GM20000 (cell line): ENCODE data around the gene AP2A1.

Experiments
- DNase-seq: peaks from one replicate; pipeline ENCODE4 v3.0.0; 2012; ENCODE audit warnings: low spot score
- TF ChIP-seq, protein P1 (sequence below): IDR thresholded peaks from 2 replicates; pipeline ENCODE4 v1.5.1; 2012; ENCODE audit warnings: mild to moderate bottlenecking, control low read depth; ENCODE audit errors: extremely low read depth, missing control alignments

AP2A1 gene

DNA sequence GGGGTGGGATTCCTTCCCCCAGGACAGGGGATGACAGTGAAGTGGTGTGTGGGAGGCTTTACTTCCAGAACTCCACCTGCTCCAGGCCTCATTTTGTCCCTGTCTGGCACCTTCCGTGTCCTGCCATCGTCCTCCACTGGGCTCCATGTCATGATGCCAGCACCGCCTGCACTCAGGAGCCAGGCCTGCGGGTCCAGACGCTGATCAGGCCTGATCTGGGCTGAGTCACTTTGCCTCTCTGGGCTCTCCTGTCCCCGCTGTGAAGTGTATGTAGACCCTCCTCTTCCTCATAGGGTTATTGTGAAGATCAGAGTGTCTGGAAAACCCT, 36.7 kb downstream of the AP2A1 start:
- TF ChIP-seq, protein P1, sequence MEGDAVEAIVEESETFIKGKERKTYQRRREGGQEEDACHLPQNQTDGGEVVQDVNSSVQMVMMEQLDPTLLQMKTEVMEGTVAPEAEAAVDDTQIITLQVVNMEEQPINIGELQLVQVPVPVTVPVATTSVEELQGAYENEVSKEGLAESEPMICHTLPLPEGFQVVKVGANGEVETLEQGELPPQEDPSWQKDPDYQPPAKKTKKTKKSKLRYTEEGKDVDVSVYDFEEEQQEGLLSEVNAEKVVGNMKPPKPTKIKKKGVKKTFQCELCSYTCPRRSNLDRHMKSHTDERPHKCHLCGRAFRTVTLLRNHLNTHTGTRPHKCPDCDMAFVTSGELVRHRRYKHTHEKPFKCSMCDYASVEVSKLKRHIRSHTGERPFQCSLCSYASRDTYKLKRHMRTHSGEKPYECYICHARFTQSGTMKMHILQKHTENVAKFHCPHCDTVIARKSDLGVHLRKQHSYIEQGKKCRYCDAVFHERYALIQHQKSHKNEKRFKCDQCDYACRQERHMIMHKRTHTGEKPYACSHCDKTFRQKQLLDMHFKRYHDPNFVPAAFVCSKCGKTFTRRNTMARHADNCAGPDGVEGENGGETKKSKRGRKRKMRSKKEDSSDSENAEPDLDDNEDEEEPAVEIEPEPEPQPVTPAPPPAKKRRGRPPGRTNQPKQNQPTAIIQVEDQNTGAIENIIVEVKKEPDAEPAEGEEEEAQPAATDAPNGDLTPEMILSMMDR, result no peak
- no peak for DNase-seq

DNA sequence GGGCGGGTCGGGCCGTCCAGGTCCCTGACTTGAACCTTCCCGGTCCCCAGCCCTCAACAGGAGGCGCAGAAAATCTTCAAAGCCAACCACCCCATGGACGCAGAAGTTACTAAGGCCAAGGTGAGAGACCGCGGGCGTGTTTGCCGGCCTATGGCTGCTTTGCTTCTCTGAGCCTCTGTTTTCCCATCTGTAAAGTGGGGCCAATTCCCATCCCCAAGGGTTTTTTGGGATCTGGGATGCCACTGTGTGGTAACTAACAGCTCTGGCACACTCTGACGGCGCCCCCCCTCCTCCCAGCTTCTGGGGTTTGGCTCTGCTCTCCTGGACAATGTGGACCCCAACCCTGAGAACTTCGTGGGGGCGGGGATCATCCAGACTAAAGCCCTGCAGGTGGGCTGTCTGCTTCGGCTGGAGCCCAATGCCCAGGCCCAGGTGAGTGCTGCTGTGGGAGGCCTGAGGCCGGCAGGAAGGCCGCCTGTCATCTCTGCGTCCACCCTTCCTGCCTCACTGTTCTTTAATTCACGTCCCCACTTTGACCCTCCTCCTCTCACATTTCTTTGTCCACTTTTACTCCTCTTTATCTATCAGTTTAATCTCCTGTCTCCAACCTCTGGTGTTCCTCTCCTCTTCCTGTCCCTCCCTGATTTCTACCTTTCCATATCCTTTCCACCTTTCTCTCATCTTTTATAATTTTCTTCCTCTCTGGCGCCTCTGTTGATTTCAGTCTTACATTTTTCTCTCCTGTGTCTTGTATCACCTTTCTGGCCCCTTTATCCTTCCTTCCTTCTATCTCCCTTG, 39.2 kb downstream of the AP2A1 start:
- TF ChIP-seq, protein P1, result no peak
- no peak for DNase-seq

DNA sequence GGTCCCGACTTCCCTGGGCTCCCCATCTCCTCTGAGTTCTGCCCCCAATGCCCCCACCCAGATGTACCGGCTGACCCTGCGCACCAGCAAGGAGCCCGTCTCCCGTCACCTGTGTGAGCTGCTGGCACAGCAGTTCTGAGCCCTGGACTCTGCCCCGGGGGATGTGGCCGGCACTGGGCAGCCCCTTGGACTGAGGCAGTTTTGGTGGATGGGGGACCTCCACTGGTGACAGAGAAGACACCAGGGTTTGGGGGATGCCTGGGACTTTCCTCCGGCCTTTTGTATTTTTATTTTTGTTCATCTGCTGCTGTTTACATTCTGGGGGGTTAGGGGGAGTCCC, 39.8 kb downstream of the AP2A1 start:
- TF ChIP-seq, protein P1, result no peak
- no peak for DNase-seq

DNA sequence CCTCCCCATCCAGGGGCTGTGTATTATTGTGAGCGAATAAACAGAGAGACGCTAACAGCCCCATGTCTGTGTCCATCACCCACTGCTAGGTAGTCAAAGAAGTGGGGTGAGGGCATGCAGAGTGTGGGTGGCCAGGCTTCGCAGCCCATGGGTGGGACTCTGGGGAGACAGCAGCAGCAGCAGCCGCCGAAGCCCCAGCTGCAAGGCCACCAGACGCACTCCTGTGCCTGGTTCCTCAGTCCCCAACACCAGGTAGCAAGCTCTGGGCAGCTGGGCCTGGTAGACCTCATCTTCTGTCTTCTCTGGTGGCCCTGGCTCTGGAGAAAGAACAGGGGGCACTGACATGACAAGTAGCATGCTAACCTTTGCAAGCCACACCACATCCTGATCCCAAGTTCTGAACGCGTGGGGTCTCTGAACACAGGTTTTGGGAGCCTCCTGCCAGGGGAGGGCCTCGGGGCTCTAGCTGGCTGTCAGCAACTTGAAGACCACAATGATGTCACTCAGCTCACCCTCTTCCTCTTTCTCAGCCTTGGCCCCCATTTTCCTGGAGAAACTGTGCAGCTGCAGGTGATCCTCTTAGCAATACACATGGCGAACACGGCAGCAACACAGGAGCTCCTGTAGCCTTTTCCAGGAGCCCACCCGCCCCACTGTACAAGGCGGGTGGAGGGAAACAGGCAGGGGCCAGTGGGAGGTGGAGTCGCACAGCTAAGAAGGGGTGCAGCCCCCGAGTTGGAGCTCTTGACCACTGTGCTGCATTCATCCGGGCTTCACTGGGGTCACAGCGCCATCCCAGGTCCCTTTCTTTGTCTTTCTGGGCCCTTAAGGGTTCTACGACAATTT, 40.5 kb downstream of the AP2A1 start:
- TF ChIP-seq, protein P1, result no peak
- no peak for DNase-seq

DNA sequence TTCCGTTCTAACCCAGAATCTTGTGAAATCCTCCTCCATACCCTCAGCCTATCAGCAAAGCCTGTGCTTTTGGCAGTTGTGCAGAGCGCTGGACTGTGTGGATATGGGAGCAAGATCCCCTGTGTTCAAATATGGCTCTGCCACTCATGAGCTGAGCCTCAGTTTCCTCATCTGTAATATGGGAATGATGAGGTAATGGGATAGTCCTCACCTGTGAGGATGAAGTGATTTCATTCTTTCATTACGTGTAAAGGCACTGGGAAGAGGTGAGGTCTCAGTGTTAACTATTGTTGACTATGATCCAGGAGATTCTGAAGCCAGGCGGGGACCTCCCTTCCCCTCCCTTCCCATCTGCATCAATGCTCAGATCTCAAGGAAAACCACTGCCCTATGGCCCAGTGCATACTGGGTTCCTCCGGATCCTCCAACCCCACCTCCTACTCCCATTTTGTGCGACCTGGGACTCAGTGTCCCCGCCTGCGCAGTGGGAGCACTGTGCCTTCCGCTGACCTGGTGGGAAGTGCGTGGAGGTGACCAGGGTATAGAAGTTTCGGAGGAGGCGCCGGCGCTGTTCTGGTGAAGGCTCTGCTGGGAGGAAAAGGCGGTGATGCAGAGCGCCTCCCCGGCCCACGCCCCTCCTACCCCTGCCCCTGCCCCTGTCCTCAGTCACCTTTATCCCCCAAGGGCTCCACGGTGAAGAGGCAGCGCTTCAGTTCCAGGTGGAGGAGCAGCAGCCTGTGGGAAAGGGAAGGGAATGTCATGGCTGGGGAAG, 41.3 kb downstream of the AP2A1 start:
- TF ChIP-seq, protein P1, result no peak
- no peak for DNase-seq

DNA sequence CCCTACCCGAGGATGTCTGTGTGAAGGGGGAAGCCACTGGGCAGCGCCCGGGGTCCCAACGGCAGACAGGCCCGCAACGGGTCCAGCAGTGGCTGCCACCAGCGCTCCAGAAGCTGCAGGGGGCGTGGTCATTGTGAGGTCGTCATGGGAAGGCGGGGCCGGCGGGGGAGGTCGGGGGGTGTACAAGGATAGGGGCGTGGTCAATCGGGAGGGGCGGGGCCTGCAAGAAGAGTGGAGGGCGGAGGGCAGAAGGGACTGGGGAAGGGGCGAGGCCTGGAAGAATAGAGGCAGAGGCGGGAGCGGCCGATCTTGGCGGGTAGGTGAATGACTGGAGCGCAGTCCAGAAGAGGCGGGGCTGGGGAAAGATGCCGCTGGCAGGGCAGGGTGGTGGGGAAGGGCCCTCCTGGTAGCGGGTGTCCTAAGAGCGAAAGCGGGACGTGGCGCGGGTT, 41.9 kb downstream of the AP2A1 start:
- peak; percentile 95 for DNase-seq
- TF ChIP-seq, protein P1, result no peak
